22Rv1 (cell line): ENCODE results near the gene MRC1.

Experiments used
- CTCF ChIP-seq: fragments of 450-650 bp; IDR thresholded peaks from 2 replicates; pipeline ENCODE4 v1.5.1; 2017; ENCODE audit warnings: mild to moderate bottlenecking
- ZFX ChIP-seq: fragments of 450-650 bp; IDR thresholded peaks from 2 replicates; pipeline ENCODE4 v1.6.1; 2017; ENCODE audit warnings: antibody characterized with exemption, borderline replicate concordance

GRCh38 chr10:17790651-17791050 lies 18.5 kb upstream of the MRC1 start:
- no peak for TF ChIP-seq CTCF
- no peak for TF ChIP-seq ZFX
